Embryonic facial prominence (tissue), 1 donor: ENCODE data around the gene CC2D1A.

Experiments
- DNase-seq: peaks from one replicate; pipeline ENCODE4 v3.0.0-alpha.2; 2016; ENCODE audit errors: extremely low spot score

The CC2D1A gene

DNA sequence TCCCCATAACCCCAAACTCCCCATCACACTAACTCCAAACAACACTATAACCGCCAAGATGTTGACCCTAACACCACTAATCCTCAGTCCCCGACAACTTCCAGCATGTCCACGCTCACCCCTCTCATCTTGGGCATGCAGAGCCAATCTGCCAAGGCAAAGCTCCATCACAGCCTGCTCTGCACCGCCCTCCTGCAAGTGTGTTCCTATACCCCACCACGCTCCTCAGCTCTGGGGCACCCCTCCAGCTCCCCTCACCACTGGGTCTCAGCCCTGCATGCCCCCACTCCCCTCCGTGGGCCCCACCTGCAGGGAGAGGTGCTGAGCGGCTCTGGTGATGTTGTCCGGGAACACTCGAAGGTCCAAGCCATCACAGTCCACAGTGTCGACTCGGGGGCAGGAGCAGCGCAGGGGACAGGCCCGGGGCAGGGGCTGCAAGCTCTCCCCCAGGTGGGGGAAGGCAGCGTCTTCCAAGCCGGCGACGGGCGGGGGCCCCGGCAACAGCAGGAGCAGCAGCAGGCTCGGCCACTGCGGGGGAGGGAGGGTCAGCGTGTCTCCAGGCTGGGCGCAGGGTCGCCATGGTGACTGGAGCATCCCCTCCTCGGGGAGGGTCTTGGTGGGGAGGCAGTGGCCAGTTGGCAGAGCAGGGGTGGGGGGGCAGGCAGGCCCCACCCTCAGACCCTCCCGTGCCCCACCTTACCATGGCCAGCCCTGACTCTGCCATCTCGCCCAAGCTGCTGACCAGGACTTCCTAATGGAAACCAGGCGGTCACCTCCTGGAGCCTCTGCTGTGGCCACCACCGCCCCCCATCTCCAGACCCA lies 31.7 kb downstream of the CC2D1A start:
- no peak for DNase-seq

DNA sequence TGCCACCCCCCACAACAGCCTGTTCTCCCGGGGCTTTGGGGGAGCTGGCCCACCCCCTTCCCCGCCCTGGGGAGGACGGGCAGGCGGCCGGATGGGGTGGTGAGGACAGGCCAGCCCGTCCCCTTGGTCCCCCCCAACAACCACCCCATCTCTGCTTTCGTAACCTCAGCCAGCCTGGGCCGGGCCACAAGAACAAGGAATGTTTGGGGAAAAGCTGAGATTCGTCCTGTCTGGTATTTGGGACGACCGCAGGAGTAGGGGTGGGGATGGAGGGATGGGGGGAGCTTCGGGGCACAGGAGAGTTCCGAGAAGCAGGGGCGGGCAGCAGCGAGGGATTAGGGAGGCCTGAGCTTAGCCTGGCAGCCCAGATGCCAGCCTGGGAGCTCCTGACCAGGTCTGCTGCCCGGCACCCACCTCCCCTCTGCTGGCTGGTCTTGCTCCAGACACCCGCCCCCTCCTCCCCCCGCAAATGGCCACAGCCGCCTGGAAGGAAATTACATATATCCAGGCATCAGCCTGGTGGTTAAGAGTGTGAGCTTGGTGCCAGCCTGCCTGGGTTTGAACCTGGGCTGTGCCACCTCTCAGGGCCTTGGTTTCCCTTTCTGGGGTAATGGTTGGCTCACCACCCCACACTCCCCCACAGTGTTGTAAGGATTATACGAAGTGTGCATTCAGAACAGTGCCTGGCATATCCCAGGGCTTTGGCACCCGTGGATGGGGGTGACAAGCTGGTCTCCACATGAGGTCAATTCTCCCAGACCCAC lies 32.5 kb downstream of the CC2D1A start, which contains the start of gene PODNL1:
Gene PODNL1, minus strand, starts transcription at position 117 of the 764 bp plus-strand sequence. CDS start 236 bp downstream, outside the sequence.
- peak; percentile 62 for DNase-seq

DNA sequence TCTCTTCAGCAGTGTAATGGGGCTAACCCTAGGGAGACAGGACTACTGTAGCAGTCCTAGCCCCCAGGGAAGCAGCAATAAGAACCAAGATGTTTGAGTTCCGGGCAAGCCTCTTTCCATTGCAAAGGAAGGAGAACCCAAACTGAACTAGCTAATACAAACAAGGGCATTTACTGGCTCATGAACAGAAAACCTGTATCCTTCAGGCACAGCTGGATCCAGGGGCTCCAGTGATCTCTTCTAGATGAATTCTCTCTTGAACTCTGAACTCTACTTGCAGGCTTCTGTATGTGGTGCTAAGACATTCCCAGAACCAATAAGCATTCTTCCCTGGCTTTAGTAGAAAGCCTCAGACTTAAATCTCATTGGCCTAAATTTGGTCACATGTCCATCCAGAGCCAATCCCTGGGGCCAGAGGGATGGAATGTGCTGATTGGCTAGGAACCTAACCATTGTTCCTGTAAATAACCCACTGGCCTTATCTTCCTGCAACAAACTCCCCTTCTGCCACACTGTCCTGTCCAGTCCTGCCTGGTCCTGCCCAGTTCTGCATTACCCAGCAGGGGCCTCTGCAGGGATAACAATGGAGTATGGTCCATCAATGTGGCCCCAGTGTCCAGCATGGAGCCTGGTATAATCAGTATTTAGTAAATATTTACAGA lies 36.2 kb downstream of the CC2D1A start:
- no peak for DNase-seq

DNA sequence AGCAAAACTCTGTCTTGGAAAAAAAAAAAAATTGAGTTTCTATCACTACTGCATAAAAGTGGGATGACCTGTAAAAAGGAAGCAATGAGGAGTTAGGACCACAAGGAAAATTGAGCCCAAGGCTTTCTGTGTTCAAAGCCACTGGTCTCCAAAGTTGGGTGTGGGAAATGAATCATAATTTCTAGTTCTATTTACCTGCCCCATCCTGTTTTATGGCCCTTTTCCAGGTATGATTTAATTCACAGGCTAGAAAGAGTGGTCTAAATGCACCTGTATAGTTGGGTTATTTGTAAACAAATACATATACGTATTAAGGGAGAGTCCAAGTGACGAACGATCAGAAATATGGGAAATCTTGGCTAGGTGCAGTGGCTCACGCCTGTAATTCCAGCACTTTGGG lies 40.4 kb downstream of the CC2D1A start:
- no peak for DNase-seq

DNA sequence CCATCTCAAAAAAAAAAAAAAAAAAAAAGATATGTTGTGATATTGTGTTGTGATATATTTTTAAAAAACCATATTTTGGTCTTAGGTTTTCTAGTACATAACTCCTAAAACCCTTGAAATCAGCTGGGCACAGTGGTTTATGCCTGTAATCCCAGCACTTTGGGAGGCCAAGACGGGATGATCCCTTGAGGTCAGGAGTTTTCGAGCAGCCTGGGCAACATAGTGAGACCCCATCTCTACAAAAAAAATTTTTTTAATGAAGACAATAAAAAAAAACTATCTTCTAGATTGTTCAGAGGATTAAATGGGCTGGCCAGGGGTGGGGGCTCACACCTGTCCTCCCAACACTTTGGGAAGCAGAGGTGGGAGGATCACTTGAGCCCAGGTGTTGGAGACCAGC lies 45.0 kb downstream of the CC2D1A start:
- no peak for DNase-seq

DNA sequence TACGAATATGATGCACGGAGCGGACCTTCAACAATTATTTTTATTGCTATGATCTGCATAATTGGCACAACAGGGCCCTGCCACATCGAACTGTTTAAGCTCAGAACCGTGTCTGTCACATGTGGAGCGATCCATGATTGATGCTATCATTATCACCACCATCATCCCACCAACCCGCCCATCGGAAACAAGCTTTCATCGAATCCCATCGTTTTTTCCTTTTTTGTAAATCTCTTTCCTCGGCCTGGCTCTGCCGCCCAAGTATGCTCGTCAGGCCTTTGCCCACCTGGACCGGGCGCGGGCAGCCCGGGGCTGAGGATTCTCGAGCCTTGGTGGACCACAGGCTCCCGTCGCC lies 45.8 kb downstream of the CC2D1A start:
- DNase-seq, result no peak

DNA sequence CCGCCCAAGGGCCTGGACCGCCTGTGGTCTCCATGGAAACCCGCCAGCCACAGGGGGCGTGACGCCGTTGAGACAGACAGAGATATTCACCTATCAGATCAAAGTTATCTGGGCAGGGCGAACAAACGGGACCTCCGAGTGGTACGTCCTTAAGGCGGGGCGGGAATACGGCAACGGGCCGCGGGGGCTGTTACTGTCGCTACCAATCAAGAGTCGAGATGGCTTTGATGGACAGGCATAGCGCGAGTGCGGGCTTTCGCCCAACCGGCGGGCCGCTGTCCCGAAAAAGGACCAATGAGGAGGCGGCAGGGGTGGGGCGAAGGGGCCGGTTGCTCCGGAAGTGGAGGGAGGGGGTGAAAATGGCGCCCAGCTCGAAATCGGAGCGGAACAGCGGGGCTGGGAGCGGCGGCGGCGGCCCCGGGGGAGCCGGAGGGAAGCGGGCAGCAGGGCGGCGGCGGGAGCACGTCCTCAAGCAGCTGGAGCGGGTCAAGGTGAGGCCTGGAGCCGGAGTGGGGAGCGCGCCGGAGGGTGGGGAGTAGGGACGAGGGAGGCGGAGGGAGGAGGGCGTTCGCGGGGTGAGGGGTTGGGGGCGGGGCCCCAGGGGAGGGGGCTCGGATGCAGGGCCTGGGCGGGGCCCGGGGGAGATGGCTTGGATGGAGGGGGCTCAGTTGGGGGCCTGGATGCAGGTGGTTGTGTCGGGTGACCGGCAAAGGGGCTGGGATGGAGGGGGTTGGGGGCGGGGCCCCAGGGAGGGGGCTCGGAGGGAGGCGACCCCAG lies 46.3 kb downstream of the CC2D1A start, which contains the start of gene DCAF15:
Gene DCAF15, plus strand, starts transcription at position 356 of the 777 bp plus-strand sequence. Its CDS starts 4 bp downstream, at position 360.
- peak; percentile 99 for DNase-seq

DNA sequence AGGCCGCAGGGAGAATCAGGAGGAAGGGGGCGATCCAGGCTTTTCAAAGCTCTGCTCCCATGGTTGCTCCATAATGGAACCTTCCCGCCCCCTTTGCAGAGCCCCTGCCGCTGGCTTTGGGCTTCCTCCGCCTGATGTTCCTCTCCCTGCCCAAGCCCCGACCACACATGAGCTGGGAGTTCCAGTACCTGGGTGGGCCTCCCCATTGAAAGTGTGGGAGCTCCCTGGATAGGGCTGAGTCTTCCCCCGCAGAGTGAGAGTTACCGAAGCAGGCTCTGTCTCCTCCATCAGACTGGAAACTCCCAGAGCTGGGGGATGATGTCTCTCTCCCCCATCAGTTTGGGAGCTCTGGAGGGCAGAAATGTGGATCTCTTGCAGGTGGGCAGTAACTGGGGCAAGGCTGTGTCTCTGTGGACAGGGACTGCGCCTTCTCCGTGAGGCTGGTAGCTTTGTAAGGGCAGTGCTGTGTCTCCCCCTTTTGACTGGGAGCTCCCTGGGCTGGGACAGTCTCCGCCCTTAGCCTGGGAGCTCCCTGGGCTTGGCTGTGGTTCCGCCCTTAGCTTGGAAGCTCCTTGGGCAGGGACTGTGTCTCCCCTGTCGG lies 47.0 kb downstream of the CC2D1A start:
- peak; percentile 39 for DNase-seq

DNA sequence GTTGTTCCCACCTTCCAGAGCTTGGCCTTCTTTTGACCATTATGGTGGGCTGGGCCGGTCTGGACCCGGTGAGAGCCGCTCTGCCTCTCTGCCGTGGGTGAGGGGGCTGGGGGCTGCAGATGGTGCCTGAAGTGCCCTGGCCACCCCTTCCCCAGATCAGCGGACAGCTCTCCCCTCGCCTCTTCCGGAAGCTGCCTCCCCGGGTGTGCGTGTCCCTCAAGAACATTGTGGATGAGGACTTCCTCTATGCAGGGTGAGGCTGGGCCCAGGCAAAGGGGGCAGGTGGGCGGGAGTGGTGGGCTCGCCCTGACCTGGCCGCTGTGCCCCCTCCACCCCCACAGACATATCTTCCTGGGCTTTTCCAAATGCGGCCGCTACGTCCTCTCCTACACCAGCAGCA lies 48.2 kb downstream of the CC2D1A start:
- no peak for DNase-seq

DNA sequence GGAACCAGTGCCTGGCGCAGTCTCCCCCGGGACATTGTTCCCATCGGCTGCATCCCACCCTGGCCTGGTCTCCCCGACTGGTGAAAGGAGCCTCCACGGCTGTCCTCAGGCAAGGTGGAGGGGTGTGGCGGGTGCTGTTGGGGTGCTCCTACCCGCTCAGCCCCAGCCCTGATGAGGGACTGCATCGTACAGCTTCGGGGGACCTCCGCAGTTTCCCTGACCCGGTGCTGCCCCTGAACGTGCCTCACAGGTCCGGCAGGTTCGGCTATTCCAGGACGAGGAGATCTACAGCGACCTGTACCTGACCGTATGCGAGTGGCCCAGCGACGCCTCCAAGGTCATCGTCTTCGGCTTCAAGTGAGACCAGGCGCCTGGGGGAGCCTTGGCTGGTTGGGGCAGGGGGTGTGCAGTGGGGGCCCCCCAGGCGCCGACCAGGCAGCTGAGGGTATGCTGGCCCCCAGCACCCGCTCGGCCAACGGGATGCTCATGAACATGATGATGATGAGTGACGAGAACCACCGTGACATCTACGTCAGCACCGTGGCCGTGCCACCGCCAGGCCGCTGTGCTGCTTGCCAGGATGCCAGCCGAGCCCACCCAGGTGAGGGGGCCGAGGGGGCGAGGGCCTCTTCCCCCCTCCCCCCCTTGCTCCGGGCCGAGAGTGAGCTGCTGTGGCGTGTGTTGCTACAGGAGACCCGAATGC lies 49.8 kb downstream of the CC2D1A start:
- DNase-seq, result no peak

DNA sequence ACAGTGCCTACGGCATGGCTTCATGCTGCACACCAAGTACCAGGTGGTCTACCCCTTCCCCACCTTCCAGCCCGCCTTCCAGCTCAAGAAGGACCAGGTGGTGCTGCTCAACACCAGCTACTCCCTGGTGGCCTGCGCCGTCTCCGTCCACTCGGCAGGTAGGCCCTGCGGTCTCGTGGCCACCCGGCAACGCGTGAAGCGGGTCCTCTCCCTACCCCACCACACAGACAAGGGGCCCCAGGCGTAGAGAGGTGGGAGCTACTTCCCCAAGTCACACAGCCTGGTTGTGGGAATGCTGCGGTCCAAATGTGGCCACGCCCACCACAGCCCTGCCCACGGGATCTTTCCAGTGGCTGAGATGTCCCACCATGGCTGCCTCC lies 50.4 kb downstream of the CC2D1A start:
- no peak for DNase-seq

DNA sequence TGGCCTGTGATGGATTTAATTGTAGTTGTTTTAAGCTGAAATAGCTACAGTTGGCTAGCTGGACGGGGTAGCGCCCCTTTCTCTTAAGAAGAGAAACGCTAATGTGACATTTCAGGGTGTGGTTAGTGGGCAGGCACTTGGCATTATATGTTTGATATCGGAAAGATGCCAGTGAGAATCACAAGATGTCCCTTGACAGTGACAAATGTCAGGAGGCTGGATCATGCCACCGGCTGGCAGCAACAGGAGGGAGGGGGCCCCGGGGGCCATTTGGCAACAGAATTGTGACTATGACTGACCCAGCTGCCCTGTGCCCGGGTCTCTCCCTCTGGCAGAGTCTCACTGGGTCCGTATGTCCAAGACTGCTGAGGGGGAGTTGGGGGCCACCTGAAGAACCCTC lies 51.0 kb downstream of the CC2D1A start:
- no peak for DNase-seq

DNA sequence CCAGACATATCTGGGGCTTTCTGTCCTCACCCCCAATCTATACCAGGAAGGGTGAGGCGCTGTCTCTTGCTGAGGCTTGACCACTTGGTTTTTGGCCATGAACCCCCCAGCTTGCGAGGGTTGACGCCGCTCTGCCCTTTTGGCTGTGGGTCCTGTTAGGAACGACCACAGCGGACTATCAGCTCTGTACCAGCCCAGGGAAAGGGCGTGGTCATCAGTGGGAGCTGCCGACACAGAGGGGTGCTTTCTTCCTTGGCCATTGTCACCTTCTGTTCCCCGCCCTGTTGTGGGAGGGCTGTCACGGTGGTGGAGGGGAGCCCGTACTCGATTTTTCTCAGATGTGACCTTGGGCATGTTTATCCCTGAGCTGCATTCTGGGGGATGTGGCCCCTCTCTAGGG lies 52.0 kb downstream of the CC2D1A start:
- no peak for DNase-seq

DNA sequence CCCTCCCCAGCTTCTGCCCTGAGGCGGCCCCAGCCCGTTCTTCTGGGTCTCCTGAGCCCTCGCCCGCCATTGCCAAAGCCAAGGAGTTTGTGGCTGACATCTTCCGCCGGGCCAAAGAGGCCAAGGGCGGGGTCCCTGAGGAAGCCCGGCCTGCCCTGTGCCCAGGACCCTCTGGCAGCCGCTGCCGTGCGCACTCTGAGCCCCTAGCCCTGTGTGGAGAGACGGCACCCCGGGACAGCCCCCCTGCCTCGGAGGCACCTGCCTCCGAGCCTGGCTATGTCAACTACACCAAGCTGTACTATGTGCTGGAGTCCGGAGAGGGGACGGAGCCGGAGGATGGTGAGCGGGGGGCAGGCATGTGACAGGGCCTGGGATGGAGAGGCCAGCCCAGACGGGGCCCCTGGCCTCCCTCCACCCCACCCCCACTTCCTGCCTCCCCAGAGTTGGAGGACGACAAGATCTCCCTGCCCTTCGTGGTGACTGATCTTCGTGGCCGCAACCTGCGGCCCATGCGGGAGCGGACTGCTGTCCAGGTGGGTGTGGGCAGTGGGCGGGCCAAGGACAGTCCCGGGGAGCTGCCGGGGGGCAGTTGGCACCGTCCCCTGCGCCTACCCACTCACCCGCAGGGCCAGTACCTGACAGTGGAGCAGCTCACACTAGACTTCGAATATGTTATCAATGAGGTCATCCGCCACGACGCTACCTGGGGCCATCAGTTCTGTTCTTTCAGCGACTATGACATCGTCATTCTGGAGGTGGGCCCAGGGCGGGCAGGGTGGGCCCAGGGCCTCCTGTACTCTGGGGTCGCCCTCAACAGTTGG lies 53.4 kb downstream of the CC2D1A start:
- DNase-seq, result no peak

DNA sequence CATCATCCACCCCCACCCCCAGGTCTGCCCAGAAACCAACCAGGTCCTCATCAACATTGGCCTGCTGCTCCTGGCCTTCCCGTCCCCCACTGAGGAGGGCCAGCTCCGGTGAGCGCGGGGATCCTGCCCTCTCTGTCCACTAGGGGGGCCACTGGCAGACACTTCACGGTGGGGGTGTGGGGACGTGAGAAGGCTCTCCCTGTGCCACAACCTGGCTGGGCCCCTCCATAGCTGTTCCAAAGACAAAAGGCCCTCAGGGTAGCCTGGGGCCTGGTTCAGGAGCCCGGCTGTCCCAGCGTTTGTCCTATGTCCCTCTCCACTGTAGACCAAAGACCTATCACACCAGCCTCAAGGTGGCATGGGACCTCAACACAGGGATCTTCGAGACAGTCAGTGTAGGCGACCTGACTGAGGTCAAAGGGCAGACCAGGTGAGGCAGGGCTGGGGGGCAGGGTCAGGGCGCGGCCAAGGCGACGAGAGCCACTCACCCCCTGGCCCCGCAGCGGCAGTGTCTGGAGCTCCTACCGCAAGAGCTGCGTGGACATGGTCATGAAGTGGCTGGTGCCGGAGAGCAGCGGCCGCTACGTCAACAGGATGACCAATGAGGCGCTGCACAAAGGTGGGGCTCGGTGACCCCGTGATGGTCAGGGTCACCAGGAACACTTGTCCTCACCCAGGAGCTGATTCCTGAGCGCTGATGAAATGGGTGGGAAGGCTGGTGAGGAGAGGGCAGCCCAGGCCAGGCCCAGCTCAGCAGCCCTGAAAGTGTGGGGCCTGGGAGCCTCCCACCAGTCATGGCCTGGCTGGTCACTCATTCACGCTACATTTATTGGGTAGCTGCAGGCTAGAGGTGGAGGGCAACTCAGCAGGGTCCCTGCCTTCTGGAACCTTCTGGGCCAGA lies 54.2 kb downstream of the CC2D1A start:
- DNase-seq, result no peak

DNA sequence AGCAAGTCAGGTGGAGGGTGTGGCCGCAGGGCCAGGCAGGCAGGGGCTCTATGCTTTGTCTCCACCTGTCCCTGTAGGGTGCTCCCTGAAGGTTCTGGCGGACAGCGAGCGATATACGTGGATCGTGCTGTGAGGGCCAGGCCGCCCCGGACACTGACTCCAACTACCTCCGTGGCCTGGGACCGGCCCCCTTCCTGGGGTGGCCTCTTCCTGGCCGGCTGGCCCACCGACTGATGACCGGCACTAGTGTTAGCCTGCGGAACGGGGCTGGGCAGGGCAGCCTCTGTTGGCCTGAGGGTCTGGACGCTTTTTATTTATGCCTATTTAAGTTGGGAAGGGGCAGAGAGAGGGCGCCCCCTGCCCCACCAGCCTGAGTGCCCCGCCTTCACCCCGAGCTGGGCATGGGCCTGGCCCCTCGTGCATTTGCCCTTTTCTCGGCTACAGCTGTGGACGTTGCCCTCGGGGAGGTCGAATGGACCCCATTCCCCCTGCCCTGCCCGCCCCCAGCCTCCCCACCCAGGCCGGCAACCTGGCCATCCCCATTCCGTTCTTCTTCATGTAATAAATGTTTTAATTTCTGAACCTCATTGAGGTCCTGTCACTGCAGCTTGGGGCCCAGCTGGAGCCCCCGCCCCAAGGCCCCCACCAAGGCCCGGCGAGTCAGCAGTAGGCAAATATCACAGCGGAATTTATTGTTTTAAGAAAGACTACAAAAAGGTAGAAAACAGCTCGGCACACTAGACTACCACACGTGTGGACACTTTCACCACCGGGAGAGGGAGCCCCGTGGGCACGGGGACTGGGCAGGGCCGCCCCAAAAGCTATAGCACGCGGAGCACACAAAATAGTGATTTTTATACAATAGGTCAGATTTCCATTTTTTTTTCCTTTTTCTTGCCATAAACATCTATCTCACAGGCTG lies 55.1 kb downstream of the CC2D1A start:
- no peak for DNase-seq

DNA sequence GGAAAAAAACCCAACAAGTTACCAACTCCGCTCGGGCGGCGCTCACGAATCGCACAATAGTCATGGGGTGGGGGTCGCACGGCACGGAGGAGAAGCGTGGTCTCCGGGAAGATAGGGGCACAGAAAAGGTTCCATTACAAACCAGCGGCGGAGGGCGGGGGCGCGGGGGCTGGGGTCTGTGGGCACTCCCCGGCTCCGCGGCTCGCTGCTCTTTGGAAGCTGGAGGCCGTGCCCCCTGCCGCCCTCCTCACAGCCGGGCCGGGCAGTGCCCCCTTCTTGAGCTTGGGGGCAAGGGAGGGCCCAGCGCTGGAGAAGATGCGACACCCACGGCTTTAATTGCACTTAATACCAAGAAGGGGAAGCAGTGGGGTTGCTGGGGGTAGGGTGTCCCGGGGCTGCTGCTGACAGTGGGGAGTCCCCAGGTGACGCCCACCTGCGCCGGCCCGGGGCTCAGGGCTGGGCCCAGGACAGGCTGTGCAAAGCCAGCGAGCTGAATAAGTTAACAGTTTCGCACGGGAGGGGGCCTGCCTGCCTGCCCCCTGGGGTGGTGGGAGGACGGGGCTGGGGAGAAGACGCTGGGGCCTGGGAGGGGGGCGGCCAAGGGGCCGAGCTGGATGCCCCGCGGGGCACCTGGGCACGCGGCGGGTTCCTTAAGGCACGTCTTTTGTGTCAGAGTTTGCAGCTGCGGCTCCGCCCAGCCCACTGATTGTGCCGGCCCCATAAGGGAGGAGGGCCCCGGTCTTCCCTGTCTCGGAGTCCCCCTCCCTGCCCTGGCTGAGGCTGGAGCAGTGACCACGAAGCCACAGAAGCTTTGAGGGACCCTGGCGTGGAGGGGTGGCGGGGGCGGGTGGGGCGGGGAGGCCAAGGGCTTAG lies 56.1 kb downstream of the CC2D1A start:
- no peak for DNase-seq
